ENCODE results near the gene CROCC. TPM values are rescaled to one million over a fixed set of nuclear protein-coding genes. Genes with fewer than 3 reads are reported as not detected.
"Not testable (repeated sequence)": the region's sequence is repeated elsewhere in the genome, so short reads cannot be mapped to it uniquely, and the experiment has no call there.

The CROCC gene
- total RNA-seq, 1 donor from 2014 or later, result 31.9 TPM

GRCh38 chr1:16895233-16895597 is 26.5 kb upstream of the CROCC start:
- H3K4me1 ChIP-seq; H3K9me3 ChIP-seq; intact Hi-C loops (cut with DNase I); H3K36me3 ChIP-seq; H3K27me3 ChIP-seq; DNase-seq (ENCODE audit: extremely low spot score in 2 of 2): not testable (repeated sequence)
- Histone ChIP-seq H3K27ac (peak overlapping the region; percentile 88), H3K4me3 (peak overlapping the region; percentile 28 to 37)
- peak in 1 of 2 donors; percentile 35 for TF ChIP-seq POLR2AphosphoS5 (IDR thresholded peaks at IDR 0.05; ENCODE audit: insufficient read depth in 1 of 2, low read depth in 1 of 2)

GRCh38 chr1:16895598-16896315 is 26.0 kb upstream of the CROCC start, which contains the start of gene RNU1-2:
TSS of gene RNU1-2 (plus strand) at chr1:16895980.
- H3K36me3 ChIP-seq; H3K27me3 ChIP-seq; H3K9me3 ChIP-seq; DNase-seq (ENCODE audit: extremely low spot score in 2 of 2); intact Hi-C loops (cut with DNase I); H3K4me1 ChIP-seq: not testable (repeated sequence)
- H3K27ac ChIP-seq, result peak within 1 kb of the TSS; percentile 88
- H3K4me3 ChIP-seq, result peak within 1 kb of the TSS; percentile 36 to 37
- peak in 1 of 2 donors; percentile 94 for TF ChIP-seq POLR2AphosphoS5 (IDR thresholded peaks at IDR 0.05; ENCODE audit: insufficient read depth in 1 of 2, low read depth in 1 of 2)
- peak in 1 of 2 donors; percentile 92 for TF ChIP-seq POLR2A (IDR thresholded peaks at IDR 0.05)

DNA sequence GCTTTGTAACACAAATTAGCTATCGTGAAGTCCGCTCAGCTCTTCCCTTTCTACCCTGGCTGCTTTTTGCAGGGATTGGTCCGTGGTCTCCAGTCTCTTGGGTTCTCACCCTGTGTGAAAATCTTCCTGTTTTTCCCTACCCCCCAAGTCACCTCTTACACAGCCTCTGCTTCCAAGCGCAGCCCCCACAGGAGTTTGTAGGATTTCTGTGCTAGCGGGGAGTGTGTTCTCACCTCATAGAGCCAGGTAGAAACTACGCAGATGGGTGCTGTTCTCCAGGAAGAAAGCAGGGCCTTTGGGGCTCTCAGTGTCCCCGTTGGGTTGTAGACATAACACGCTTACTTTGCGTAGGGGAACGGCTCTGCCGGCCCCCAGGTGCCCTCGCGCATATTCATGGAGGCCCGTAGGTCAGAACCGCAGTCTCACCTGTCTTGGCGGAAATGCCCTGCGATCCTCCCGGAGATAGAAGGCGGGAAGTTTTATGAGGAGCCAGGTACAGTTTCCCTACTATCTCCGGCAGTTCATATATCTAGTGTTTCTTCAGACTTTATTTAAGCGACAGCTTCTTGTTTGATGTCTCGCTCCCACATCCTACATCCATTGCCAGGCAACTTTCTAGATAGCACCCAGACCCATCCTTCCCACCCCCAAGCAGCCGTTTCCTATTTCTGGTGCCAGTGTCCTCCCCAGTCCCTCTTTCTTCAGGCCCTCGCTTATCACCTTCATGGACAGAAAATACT is 25.2 kb upstream of the CROCC start:
- H3K4me1 ChIP-seq; H3K27me3 ChIP-seq; H3K9me3 ChIP-seq; DNase-seq (ENCODE audit: extremely low spot score in 2 of 2); intact Hi-C loops (cut with DNase I); H3K36me3 ChIP-seq: not testable (repeated sequence)
- Histone ChIP-seq H3K27ac (peak overlapping the region; percentile 88), H3K4me3 (peak overlapping the region; percentile 24 to 36)

- H3K4me1 ChIP-seq; intact Hi-C loops (cut with DNase I): not testable (repeated sequence)
Observed at GRCh38 chr1:16897653-16898052, 24.1 kb upstream of the CROCC start.

GRCh38 chr1:16898298-16898697 is 23.4 kb upstream of the CROCC start:
- H3K36me3 ChIP-seq; H3K9me3 ChIP-seq; DNase-seq (ENCODE audit: extremely low spot score in 2 of 2); H3K4me3 ChIP-seq; intact Hi-C loops (cut with DNase I); H3K27ac ChIP-seq; H3K27me3 ChIP-seq: not testable (repeated sequence)
- peaks cover 16% of the 10 kb centered on the region for H3K4me1 ChIP-seq

More at GRCh38 chr1:16897653-16898052, 24.1 kb upstream of the CROCC start:
- not testable (repeated sequence) for H3K4me3 ChIP-seq; H3K9me3 ChIP-seq; H3K36me3 ChIP-seq; H3K27me3 ChIP-seq; H3K27ac ChIP-seq; DNase-seq (ENCODE audit: extremely low spot score in 2 of 2)

DNA sequence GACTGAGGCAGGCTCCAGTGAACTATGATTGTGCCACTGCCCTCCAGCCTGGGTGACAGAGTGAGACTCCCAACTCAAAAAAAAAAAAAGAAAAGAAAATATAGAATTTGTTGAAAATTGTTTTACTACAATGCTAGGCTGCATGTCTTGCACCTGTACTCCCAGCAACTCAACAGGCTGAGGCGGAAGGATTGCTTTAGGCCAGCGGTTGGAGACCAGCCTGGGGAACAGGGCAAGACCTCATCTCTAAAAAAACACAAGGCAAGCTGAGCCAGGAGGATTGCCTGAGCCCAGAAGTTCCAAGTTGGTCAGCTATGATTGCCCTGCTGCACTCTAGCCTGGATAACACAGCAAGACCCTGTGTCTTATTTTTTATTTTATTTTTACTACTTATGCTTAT is 22.7 kb upstream of the CROCC start:
- H3K9me3 ChIP-seq; DNase-seq (ENCODE audit: extremely low spot score in 2 of 2); H3K36me3 ChIP-seq; H3K4me3 ChIP-seq; H3K27ac ChIP-seq; intact Hi-C loops (cut with DNase I); H3K27me3 ChIP-seq: not testable (repeated sequence)
- H3K4me1 ChIP-seq, result peaks cover 20% of the 10 kb centered on the region

DNA sequence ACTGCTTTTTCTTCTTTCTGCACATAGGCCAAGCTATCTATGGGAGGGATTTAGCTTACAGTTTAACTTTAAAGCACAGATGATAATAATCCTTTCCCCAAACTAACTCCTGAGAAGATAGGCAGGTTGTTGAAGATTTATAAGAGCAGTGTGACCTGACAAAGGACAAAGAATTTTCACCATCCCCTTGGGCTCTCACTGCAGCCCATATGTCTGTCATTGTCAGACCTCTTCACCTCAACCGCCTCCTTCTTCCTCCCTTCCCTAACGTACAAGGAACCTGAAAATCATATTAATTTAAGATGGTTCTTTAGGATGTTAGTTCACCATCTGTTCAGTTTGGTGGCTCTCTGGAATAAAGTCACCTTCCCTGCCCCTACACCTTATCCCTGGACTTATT is 21.0 kb upstream of the CROCC start:
- Histone ChIP-seq H3K9me3 (peaks cover 4% of the 10 kb centered on the region), H3K27me3 (no peaks in the 10 kb centered on the region), H3K27ac (no peak overlapping the region), H3K36me3 (no peaks in the 10 kb centered on the region), H3K4me1 (peaks cover 25% of the 10 kb centered on the region), H3K4me3 (no peak overlapping the region)
- TF ChIP-seq POLR2A (IDR thresholded peaks at IDR 0.05) (no peak), POLR2AphosphoS5 (IDR thresholded peaks at IDR 0.05; ENCODE audit: insufficient read depth in 1 of 2, low read depth in 1 of 2) (no peak)
- TF ChIP-seq, protein P1, sequence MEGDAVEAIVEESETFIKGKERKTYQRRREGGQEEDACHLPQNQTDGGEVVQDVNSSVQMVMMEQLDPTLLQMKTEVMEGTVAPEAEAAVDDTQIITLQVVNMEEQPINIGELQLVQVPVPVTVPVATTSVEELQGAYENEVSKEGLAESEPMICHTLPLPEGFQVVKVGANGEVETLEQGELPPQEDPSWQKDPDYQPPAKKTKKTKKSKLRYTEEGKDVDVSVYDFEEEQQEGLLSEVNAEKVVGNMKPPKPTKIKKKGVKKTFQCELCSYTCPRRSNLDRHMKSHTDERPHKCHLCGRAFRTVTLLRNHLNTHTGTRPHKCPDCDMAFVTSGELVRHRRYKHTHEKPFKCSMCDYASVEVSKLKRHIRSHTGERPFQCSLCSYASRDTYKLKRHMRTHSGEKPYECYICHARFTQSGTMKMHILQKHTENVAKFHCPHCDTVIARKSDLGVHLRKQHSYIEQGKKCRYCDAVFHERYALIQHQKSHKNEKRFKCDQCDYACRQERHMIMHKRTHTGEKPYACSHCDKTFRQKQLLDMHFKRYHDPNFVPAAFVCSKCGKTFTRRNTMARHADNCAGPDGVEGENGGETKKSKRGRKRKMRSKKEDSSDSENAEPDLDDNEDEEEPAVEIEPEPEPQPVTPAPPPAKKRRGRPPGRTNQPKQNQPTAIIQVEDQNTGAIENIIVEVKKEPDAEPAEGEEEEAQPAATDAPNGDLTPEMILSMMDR (IDR thresholded peaks at IDR 0.05), result no peak
- DNase-seq (ENCODE audit: extremely low spot score in 2 of 2), result no peak
- intact Hi-C loops (cut with DNase I), result no loop called here

- H3K4me3 ChIP-seq; H3K36me3 ChIP-seq; DNase-seq (ENCODE audit: extremely low spot score in 2 of 2); H3K27me3 ChIP-seq; intact Hi-C loops (cut with DNase I); H3K27ac ChIP-seq; H3K9me3 ChIP-seq: not testable (repeated sequence)
- peaks cover 25% of the 10 kb centered on the region for H3K4me1 ChIP-seq
Observed at GRCh38 chr1:16901371-16901770, 20.4 kb upstream of the CROCC start.
